Stimulated activated CD8-positive, alpha-beta memory T cell treated with anti-CD3 and anti-CD28 coated beads, Interleukin-2, amount 100 ng/mL, for 48 hours (primary cell): ENCODE measurements around the gene TXNRD3.

ENCODE experiments used
- DNase-seq, 2 donors: peaks; one replicate each; pipeline ENCODE4 v3.0.0-alpha.2; 2020; ENCODE audit warnings: low read depth in 2 of 2

Gene TXNRD3

GRCh38 chr3:126672340-126672739, 17.4 kb upstream of the TXNRD3 start:
- no peak for DNase-seq

GRCh38 chr3:126671521-126671920, 16.6 kb upstream of the TXNRD3 start:
- DNase-seq, result no peak

GRCh38 chr3:126668450-126669401, 13.8 kb upstream of the TXNRD3 start:
- DNase-seq, result no peak

- DNase-seq, result no peak
Observed at GRCh38 chr3:126667631-126668449, 12.9 kb upstream of the TXNRD3 start.

- no peak for DNase-seq
Observed at GRCh38 chr3:126666658-126667528, 12.0 kb upstream of the TXNRD3 start.

- DNase-seq, result no peak
Observed at GRCh38 chr3:126665959-126666657, 11.2 kb upstream of the TXNRD3 start.

GRCh38 chr3:126665221-126665936, 10.5 kb upstream of the TXNRD3 start:
- DNase-seq, result no peak

- no peak for DNase-seq
Observed at GRCh38 chr3:126664591-126665214, 9.8 kb upstream of the TXNRD3 start.

- no peak for DNase-seq
Observed at GRCh38 chr3:126663750-126664149, 8.8 kb upstream of the TXNRD3 start.

- DNase-seq, result no peak
Observed at GRCh38 chr3:126663257-126663656, 8.3 kb upstream of the TXNRD3 start.

GRCh38 chr3:126661532-126662364, 6.8 kb upstream of the TXNRD3 start:
- no peak for DNase-seq

- DNase-seq, result no peak
Observed at GRCh38 chr3:126659915-126660886, 5.3 kb upstream of the TXNRD3 start.

GRCh38 chr3:126658584-126658983, 3.7 kb upstream of the TXNRD3 start:
- no peak for DNase-seq

- DNase-seq, result no peak
Observed at GRCh38 chr3:126657901-126658300, 3.0 kb upstream of the TXNRD3 start.

- no peak for DNase-seq
Observed at GRCh38 chr3:126656371-126657134, 1.6 kb upstream of the TXNRD3 start.

- DNase-seq, result no peak
Observed at GRCh38 chr3:126655887-126656286, 963 bp upstream of the TXNRD3 start.

- DNase-seq, result no peak
Observed at GRCh38 chr3:126649556-126650092, 5.3 kb downstream of the TXNRD3 start.
